Brain microvascular endothelial cell (primary cell): ENCODE data around the gene NSRP1.

Source experiments
- DNase-seq: peaks from one replicate; pipeline ENCODE4 v3.0.0-alpha.2; 2020
- H3K27ac ChIP-seq: fragments of 250-450 bp; sonication (Bioruptor Pico); 2 replicates; pipeline ENCODE4 v1.5.1; 2020; ENCODE audit warnings: mild to moderate bottlenecking, moderate library complexity
- H3K27me3 ChIP-seq: fragments of 250-450 bp; sonication (Bioruptor Pico); replicated peaks from 2 replicates; pipeline ENCODE4 v1.5.1; 2020; ENCODE audit warnings: mild to moderate bottlenecking
- H3K36me3 ChIP-seq: fragments of 250-450 bp; sonication (Bioruptor Pico); replicated peaks from 2 replicates; pipeline ENCODE4 v1.5.1; 2020; ENCODE audit warnings: mild to moderate bottlenecking
- H3K4me3 ChIP-seq: 2 replicates; pipeline ENCODE4 v1.5.1; 2011; ENCODE audit warnings: low read depth, mild to moderate bottlenecking, control low read depth, low read length, moderate library complexity
- in situ Hi-C: cut with HindIII; loops from 2 replicates; pipeline ENCODE4 v1.10.0; 2017; ENCODE audit warnings: low sequenced_read_pairs, low pct_ligation_motif_present
- TF ChIP-seq, protein P1 (sequence below): IDR thresholded peaks from 2 replicates; pipeline ENCODE4 v1.5.1; 2011; ENCODE audit warnings: low read depth, mild to moderate bottlenecking, moderate library complexity, low read length, control low read depth, inconsistent platforms; ENCODE audit errors: missing control alignments

NSRP1 gene

DNA sequence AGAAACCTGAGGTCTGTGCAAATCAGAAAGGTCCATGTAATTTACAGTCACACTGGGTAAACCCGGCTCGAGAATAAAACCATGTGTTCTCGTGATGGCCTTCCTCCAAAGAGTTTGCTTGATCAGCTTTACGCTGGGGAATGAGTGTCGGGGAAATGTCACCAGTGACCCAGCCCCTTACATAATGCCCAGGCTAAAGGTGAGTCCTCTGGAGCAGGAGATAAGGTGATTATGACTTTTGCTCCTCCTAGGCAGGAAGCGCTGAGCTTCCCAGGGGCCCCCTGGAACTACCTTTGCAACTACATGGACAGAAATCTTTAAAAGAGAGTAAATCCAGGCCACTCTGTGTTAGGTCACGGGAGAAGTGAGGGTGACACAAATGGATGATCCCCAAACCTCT lies 103.2 kb downstream of the NSRP1 start:
- H3K4me3 ChIP-seq, result no peak overlapping the region
- no peak for DNase-seq
- no peaks in the 10 kb centered on the region for H3K27me3 ChIP-seq
- TF ChIP-seq, protein P1, sequence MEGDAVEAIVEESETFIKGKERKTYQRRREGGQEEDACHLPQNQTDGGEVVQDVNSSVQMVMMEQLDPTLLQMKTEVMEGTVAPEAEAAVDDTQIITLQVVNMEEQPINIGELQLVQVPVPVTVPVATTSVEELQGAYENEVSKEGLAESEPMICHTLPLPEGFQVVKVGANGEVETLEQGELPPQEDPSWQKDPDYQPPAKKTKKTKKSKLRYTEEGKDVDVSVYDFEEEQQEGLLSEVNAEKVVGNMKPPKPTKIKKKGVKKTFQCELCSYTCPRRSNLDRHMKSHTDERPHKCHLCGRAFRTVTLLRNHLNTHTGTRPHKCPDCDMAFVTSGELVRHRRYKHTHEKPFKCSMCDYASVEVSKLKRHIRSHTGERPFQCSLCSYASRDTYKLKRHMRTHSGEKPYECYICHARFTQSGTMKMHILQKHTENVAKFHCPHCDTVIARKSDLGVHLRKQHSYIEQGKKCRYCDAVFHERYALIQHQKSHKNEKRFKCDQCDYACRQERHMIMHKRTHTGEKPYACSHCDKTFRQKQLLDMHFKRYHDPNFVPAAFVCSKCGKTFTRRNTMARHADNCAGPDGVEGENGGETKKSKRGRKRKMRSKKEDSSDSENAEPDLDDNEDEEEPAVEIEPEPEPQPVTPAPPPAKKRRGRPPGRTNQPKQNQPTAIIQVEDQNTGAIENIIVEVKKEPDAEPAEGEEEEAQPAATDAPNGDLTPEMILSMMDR, result no peak
- in situ Hi-C loops, result no loop called here
- H3K36me3 ChIP-seq, result no peaks in the 10 kb centered on the region
- no peak overlapping the region for H3K27ac ChIP-seq

DNA sequence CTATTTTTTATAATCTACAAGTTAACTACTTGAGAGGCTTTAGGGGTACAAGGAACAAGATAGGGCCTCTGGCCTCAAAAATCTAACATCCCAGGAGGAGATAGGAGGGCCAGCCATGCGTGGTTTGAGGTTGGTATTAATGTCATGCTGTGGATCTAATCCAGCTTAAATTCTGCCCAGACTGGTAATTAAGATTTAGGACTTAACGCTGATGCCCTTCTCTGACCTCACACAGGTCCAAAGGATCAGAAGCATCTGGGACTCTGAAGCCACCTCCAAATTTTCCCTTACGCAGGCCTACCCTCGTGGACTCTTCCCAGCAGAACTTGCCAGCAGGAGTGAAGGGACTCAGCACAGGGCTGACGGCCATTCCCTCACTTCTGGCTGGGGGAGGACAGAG lies 103.8 kb downstream of the NSRP1 start:
- no peak overlapping the region for H3K27ac ChIP-seq
- in situ Hi-C loops, result no loop called here
- no peaks in the 10 kb centered on the region for H3K27me3 ChIP-seq
- no peak for DNase-seq
- H3K36me3 ChIP-seq, result no peaks in the 10 kb centered on the region
- no peak overlapping the region for H3K4me3 ChIP-seq
- TF ChIP-seq, protein P1, result no peak

DNA sequence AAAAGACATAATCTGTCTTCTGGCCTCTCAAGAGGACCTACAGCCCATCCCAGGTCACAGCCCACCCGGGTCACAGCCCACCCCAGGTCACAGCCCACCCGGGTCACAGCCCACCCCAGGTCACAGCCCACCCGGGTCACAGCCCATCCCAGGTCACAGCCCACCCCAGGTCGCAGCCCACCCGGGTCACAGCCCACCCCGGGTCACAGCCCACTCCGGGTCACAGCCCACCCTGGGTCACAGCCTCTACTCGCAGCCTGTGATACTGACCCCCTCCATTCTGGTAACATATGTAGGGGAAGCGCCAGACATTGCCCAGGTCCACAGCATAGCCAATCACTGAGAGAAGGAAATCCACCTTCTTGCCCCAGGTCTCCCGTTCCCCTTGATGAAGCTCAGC lies 104.7 kb downstream of the NSRP1 start:
- no peak for DNase-seq
- peaks cover 5% of the 10 kb centered on the region for H3K27me3 ChIP-seq
- no peak overlapping the region for H3K27ac ChIP-seq
- in situ Hi-C loops, result no loop called here
- no peaks in the 10 kb centered on the region for H3K36me3 ChIP-seq
- no peak overlapping the region for H3K4me3 ChIP-seq
- TF ChIP-seq, protein P1, result no peak

DNA sequence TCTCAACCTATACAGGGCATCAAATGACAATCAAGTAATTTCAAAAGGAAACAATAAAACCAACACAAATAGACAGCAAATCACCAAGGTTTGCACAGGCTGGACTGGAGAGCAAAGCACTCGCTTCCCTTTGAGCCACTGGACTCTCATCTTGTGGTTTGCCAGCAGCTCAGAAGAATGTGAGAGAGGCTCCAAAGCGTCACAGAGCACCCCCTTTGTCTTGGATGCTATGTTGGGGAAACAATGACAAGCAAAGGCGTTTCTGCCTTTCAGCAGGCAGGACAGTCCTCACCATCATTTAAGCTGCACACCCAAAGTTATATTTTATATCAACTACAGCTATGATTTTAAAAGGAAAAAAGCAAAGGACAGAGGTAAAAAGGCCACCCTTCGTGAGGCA lies 105.6 kb downstream of the NSRP1 start:
- in situ Hi-C loops, result no loop called here
- H3K4me3 ChIP-seq, result no peak overlapping the region
- H3K27ac ChIP-seq, result no peak overlapping the region
- H3K36me3 ChIP-seq, result no peaks in the 10 kb centered on the region
- no peak for DNase-seq
- peaks cover 5% of the 10 kb centered on the region for H3K27me3 ChIP-seq
- TF ChIP-seq, protein P1, result no peak

DNA sequence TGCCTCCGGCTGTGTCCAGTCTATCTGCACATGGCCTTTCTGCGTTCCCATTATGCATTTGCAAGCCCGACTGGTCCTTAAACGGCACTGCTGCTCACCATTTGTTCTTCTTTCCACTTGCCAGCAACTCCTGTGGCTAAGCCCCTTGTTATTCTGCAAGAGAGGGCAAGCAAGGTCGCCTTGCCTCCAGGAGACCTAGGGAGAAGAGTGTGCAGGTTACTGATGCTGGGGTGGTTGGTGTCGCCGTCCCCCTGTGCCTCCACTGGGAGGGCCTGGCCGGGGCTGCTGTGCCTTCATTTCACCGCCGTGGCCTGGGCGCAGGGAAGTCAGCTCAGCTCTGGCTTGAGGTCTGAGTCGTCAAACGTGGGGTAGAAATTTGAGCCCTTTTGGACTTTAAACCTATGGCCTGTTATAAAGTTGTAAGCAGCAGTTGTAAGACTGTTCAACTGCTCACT lies 106.1 kb downstream of the NSRP1 start:
- no peak for DNase-seq
- TF ChIP-seq, protein P1, result no peak
- Histone ChIP-seq H3K36me3 (no peaks in the 10 kb centered on the region), H3K4me3 (no peak overlapping the region), H3K27me3 (peaks cover 5% of the 10 kb centered on the region), H3K27ac (no peak overlapping the region)
- in situ Hi-C loops, result no loop called here

DNA sequence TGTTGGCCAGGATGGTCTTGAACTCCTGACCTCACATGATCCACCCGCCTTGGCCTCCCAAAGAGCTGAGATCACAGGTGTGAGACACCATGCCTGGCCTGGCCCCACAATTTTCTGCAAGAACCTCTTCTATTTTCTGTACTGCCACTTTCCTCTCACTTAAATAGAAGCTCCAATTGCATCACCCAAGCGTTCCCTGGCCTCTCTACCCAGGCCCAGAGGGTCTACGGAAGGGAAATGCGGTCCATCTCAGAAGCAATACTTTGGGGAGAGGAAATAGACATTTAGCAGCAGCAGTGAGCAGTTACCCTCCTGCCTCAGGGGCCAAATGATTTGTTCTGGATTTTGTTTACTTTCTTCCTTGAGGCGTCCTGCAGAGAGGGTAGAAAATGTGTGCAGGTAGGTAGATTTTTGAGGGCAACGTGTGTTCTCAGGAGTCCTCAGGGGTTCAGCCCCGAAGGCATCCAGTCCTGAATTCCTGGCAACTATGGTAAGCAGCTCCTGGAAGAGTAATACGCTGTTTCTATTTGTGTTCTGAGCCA lies 107.9 kb downstream of the NSRP1 start:
- TF ChIP-seq, protein P1, result no peak
- H3K27ac ChIP-seq, result no peak overlapping the region
- no peaks in the 10 kb centered on the region for H3K36me3 ChIP-seq
- peaks cover 5% of the 10 kb centered on the region for H3K27me3 ChIP-seq
- no peak for DNase-seq
- H3K4me3 ChIP-seq, result no peak overlapping the region
- in situ Hi-C loops, result no loop called here
